GM12892 (cell line): ENCODE measurements around the gene THOP1.

ENCODE experiments used
- POLR2A ChIP-seq: IDR thresholded peaks from 2 replicates; pipeline ENCODE4 v1.6.1; 2011; ENCODE audit warnings: low read depth, low read length, control low read depth
- POLR2AphosphoS5 ChIP-seq: IDR thresholded peaks from 2 replicates; pipeline ENCODE4 v1.6.1; 2011; ENCODE audit warnings: low read depth, low read length, control low read depth
- TAF1 ChIP-seq: IDR thresholded peaks from 2 replicates; pipeline ENCODE4 v1.6.1; 2011; ENCODE audit warnings: low read depth, mild to moderate bottlenecking, control low read depth, low read length, borderline replicate concordance

DNA sequence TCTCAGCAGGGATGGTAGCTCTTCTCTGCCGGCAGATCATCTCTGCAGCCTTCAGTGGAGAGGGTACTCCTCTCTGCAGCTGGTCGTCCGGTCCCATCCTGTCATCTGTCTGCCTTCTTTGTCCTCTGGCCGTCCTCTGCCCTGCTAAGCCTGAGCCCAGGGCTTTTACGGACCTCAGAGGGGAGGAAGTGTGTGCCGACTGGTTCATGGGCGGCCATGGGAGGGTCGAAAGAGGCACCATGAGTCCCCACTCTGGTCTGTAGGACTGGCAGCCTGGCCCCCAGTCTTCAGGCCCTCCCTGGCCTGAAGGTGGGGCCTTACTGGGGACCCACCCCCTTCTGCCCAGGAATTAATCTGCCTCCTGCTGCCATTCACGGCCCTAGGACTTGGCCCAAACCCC, 38.3 kb downstream of the THOP1 start:
- TF ChIP-seq POLR2A (no peak), TAF1 (no peak), POLR2AphosphoS5 (no peak)
